GF-D8 (cell line): Measurements from ENCODE around the gene C2orf15.
"Not testable (repeated sequence)": the region's sequence is repeated elsewhere in the genome, so short reads cannot be mapped to it uniquely, and the experiment has no call there.

Source experiments
- DNase-seq: peaks from one replicate; lab custom pipeline; 2025; lab: John Stamatoyannopoulos, UW

Gene C2orf15, protein sequence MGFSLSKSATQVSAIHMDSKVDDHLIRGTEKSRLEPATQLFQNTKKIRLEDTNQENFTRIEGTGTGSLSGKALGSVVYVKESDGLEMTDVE

DNA sequence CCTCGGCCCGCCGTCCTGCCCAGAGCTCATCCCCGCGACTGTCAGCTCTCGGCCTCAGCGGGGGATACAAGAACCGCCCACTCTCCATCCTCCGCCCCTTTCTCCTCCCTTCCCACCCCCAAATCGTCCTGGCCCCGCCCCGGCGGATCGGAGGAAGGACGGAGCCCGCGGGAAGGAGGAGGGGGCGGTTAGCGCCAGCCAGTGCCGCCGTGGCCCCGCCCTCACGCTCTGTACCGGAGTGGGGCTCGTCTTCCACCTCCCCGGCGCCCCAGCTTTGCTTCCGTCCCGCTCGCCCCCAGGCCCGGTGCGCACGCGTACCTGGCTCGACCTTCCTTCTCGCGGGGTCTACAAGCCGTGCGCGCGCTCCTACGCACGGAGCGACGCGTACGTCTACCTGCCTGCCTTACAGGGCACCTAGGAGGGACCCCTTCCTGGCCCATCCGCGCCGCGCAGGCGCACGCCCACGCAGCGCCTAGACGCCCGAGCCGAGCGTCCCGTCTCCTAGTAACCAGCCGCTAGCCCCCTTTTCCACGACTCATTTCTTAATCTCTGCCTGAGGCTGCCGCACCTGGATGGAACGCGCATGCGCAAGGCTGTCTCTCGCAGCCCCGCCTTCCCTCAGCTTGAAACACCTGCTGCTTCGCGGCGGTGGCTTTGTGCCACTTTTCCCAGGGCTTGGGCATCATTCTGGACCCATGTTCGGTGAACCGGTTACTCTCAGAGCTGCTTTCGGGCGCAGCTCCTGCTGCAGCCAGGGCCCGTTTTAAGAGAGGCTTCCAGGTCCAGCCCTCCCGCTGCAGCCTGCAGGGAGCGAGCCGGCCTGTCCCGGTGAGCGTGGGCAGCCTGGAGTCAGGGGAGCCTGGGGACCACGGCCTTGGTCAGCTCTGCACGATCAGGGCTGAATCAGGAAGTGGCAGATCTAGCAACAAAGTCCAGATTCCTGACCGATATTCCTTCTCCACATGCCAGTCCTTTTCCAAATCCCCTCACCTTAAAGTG, at the start of gene C2orf15:
C2orf15 (plus strand) TSS at position 598 of the 999 bp plus-strand sequence. CDS start 8,852 bp downstream, outside the sequence.
- peak; percentile 65 for DNase-seq

DNA sequence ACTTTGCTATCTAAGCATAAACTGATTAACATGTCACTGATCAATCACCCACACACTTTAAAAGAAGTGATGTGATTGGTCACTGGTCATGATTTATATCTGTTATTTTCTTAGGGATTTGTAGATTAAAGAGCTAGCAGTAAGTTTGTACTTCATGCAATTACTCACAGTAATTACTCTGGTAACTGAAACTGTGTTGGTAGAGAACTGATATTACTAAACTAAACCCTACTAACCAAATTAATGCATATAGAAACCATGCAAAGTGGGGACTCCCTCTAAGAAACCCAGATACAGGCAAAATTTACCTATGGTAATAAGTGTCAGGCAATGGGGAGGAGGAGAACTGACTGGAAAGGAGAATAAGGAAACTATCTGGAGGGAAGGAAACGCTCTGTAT, 44.8 kb upstream of the C2orf15 start:
- DNase-seq = no peak

DNA sequence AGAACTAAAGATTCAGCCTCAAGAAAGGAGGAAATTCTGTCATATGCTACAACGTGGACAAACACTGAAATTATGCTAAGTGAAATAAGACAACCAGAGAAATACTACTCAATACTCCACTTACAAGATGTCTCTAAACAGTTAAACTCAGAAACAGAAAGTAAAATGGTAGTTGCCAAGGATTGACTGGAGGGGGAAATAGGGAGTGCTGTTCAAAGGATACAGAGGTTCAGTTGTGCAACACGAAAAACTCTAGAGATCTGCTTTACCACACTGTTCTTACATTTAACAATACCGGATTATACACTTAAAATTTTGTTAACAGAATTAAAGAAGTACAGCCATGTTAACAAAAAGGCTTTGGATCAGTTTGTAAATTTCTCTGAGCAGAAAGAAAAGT, 39.8 kb upstream of the C2orf15 start:
- no peak for DNase-seq

DNA sequence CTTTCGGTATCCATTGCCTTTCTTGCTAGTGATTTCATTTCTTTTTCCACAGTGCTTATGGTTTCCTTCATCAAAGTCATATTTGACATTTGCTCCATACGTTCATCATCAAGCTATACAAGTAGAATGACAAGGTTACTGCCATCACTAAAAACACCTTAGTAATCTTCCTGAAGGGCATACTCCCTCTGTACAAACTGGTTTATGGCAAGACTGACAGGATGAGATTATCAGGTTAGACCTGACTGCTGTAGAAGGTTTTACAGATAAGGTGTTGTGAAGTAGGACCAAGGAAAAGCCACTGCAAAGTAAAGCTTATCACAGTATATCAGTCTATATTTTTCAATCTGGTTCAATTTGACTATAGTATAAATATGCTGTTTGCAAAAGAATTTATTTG, 37.5 kb upstream of the C2orf15 start:
- no peak for DNase-seq

DNA sequence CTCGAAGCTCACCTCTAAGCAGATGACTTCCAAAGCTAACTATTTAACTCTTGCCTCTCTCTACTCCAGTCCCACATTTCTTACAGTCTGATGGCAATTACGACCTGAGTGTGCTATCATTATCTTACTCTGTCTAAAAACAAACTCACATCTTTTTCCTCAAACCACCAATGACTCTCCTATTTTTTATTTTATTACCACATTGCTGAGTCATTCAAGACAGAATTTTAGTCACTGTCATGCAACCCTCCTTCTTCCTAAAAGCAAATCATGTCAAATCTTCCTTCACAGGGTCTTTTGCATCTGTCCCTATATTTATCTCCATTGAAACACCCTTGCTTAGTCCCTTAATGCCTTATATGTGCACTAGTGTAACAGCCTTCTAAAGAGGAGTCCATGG, 34.6 kb upstream of the C2orf15 start:
- DNase-seq = no peak

DNA sequence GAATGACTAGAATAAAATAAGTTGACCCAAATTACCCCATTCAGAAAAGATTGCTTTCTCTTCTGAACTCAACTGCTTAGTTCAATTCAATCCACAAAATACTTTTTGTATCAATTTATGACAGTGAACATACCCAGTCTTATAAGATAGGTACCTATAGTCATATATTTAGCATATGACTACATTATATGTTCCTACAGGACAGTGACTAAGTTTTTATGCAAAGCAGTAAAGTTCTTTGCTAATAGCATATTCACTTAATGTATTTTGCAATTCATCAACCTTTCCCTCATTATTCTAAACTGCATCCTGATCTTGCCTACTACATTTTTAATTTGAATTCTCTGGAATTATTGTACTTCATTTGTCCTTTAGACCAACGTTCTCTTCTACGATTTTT, 30.3 kb upstream of the C2orf15 start:
- DNase-seq = no peak

DNA sequence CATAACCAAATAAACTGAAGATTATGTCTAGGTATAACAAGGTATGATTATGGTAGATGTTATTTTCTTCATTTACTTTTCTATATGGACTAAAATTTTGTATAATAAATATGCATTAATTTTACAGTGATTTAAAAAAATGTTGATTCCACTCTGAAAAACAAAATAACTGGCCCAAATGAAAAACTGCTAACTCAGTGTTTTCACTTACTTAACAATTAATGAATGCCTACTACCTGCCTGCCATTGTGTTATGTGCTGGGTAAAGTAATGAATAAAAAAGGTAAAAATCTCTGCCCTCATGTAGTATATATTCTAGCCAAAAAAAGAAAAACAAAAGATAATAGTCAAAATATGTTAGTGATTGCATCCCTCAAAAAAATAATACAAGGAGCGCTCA, 29.6 kb upstream of the C2orf15 start:
- DNase-seq = no peak

DNA sequence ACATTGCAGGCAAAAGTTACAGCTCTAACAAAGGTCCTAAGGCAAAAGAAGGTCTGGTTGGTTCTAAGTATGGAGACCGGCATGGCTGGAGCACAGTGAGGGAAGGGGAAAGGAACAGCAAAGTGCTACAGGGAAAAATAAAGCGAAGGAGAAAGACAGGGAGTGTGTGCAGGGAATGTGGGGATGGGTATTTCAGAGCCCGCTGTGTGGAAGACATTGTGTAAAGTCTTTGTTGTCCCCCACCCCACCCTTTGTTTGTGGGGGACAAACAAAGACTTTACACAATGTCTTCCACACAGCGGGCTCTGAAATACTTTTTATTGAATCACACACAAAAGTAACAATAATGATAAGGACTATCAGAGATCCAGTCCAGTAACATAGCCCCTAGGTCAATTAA, 28.9 kb upstream of the C2orf15 start:
- DNase-seq = no peak

DNA sequence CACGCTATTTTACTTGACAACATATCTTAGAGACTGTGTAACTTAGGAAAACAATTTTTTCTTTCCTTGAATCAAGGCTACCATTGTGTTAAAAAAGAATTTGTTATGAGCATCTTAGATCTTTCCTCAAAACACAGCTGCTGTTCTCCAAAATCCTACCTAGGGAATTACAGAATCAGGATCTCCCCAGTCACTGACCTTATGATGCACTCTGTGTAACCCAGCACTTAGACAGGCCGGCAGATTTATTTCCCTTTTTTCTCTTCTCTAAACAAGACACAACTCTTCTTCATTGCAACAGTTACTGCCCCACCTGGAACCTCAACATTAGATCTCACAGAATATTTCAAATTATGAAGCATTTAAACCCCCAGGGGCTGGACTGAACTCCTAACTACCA, 13.5 kb upstream of the C2orf15 start:
- no peak for DNase-seq

DNA sequence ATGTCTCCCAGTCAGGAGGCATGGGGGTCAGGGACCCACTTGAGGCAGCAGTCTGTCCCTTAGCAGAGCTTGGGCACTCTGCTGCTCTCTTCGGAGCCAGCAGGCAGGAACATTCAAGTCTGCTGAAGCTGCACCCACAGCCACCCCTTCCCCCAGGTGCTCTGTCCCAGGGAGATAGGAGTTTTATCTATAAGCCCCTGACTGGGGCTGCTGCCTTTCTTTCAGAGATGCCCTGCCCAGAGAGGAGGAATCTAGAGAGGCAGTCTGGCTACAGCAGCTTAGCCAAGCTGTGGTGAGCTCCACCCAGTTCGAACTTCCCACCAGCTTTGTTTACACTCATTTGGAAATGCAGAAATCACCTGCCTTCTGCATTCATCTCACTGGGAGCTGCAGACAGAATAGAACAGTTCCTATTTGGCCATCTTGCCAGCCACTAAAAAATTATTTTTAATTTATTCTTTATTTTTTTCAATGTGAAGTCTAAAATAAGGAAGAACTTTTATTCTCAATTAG, 6.4 kb upstream of the C2orf15 start:
- not testable (repeated sequence) for DNase-seq

DNA sequence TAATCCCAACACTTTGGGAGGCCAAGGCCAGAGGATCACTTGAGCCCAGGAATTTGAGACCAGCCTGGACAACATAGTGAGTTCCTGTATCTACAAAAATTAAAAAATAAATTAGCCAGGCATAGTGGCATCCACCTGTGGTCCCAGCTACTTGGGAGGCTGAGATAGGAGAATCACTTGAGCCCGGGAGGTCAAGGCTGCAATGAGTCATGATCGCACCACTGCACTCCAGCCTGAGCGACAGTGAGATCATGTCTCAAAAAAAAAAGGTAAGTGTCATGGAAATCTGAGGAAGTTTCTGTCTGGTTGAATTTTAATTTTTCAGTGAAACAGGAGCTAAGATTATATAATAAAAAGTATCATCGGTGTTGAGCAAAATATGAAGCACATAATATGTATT, 2.5 kb upstream of the C2orf15 start:
- DNase-seq = no peak

DNA sequence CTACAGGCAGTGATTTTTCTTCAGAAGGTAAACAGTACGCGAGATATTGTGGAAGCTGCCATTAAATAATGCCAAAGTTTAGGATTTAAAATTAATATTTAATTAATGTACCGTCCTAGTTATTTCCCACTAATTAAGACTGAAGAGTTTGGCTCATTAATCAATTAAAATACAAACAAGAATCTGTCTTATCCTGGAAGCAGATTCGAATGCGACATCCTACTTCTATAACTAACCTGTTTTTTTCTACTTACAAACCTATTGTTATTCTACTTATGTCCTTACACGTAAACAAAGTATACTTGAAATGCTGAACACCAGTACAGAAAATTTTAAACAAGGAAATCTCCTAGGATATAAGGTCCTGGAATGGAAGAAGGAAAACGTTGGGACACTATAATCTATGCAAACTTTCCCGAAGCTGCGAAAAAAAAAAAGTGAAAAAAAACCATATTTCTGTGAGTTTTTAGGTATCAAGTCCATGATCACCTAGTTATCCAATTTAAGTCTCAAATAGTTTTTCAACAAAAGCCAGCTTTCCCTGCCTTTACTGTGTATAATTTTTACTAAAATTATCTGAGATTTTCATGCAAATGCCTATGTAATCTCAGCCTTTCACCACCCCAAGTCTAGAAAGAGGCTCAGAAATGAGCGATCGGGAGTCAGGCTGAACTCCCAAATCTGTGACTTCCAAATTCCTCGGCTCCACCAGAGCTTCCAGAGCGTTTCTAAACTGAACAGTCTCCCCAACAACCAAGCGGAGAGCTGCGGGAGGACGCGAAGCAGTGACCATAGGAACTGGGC, 1.2 kb upstream of the C2orf15 start:
- DNase-seq = no peak

DNA sequence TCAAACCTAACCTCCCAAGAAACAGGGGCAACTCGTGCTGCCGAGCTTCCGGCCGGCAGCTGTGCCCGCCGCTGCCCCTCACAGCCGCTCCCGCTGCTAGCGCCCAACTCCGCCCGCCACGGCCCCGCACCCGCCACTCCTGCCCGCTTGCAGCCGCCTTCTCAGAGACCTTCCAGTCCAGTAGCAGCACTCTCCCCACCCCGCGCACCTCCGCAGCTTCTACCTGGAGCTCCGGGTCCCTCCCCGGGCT, 722 bp upstream of the C2orf15 start:
- no peak for DNase-seq

DNA sequence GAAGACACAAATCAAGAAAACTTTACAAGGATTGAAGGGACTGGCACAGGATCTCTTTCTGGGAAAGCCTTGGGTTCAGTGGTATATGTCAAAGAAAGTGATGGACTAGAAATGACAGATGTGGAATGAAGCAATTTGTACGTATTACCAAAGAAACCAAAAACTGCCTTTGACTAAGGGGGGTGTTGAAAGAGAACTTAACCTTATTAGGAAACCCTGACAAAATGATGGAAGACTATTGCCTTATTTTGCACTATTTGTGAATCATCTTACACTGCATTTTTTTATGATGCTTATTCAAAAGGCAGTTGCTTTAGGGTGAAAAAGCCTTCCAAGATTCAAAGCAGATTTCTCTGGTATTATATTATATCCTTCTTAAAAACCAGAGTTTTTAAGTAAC, 9.2 kb downstream of the C2orf15 start:
- peak; percentile 26 for DNase-seq

DNA sequence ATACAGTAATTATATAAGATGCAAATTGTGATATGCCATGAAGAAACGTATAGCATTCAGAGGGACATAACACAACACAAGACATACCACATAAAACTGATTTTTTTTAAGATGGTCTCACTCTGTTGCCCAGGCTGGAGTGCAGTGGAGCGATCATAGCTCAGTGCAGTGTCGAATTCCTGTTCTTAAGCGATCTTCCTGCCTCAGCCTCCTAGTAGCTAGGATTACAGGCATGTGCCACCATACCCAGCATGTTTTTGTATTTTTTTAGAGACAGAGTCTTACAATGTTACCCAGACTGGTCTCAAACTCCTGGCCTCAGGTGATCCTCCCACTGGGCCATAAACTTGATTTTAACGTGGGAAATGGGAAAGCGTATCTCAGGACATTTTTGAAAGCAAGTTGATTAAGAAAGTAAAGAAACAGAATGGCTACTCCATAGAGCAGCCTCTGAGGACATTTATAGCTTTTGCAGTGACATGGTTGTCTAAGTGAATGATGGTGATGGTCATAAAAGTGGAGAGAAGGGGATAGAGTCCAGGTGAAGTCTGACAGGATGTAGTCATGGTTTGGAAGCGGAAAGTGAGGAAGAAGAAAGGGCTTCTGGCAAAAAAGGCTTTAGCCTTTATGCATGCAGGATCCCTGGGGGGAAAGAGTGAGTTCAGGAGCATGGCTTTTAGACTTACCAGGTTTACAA, 10.8 kb downstream of the C2orf15 start:
- no peak for DNase-seq

DNA sequence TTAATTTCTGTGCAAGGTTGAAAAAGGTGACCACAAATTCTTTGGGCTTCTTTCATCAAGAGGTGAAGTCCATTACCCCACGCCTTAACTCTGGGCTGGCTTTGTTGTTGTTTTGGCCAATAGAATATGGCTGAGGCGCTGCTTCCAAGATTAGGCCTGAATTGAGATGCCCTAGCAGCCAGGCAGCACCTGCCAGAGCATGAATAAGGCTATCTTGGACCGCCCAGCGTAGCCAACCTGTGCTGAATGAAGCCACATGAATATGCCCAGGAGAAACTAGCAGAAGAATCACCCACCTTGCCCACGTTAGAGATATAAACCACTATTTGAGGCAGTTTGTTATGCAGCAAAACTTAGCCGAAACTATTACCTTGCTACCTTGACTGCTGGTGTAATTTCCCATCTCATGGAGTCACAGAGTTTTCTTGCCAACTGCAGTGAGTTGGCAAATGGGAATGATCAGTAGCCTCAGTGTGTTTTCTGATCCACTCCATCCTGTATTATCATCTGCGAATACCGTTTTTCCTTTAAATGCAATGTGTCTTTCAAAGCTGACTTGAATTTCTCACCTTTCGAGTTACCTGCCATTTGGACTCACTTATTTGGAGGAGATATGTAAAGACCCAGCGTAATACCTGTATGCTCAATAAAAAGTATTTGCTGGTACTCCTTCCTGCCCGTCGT, 12.6 kb downstream of the C2orf15 start:
- DNase-seq = no peak

DNA sequence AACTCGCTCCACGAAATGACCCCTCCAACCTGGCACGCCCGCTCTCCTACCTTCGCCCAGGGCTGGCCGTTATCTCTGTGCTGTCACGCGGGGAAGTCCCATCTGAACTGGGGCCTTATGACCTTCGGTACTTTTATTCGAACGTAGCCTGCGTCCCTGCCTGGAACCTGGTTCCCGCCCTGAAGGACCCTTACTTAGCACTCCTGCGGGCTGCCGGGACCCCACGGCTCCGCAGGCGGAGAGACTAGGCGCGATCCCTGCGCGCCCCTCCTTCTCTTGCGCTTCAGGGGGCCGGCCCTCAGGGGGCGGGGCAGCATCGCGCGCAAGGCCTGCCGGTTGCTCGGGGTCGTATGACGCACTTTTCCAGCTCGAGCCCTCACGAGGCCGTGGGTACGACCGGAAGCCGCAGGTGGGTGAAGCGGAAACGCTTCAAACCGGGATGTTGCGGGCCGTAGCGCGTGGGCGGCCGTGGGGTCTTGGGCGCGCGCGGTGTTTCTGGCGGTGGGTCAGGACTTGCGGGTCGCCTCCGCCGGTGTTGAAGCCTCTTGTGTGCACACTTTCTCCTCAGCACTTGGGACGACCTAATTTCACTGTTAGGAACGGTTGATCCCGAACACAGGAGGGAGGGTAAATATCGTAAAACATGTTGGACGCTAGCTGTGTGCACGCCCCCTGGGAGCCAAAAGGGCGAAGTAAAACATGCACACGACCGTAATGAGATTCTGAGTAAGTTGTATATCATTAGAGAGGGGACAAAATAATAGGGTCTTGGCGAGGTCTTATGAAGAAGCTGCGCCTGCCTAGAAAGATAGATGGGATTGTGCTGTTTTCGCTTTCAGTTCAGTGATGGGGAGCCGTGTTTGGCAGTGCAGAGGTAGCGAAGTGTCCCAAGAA, 13.4 kb downstream of the C2orf15 start, which contains the start of the genes LIPT1 and TSGA10:
LIPT1 (plus strand) TSS at position 325 of the 894 bp plus-strand sequence. CDS start 6,991 bp downstream, outside the sequence.
TSGA10 (minus strand) TSS at position 300 of the 894 bp plus-strand sequence. CDS start 45,503 bp downstream, outside the sequence.
- peak; percentile 67 for DNase-seq

DNA sequence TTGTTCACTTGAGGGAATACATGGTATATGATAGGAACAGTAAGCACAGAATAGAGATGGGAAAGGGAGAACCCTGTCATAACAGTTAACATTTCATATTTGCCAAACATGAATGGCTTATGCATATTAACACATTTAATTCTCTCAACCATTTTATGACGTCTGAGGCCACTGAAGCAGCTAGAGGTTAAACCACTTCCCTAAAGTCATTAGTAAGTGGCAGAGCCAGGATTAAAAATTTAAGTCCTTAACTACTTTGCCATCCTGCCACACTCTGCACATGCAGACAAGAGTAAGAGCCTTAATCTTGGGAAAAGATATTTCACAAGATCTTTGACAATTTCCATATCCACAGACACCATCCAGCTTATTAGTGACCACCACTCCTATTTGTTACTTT, 15.4 kb downstream of the C2orf15 start:
- no peak for DNase-seq

DNA sequence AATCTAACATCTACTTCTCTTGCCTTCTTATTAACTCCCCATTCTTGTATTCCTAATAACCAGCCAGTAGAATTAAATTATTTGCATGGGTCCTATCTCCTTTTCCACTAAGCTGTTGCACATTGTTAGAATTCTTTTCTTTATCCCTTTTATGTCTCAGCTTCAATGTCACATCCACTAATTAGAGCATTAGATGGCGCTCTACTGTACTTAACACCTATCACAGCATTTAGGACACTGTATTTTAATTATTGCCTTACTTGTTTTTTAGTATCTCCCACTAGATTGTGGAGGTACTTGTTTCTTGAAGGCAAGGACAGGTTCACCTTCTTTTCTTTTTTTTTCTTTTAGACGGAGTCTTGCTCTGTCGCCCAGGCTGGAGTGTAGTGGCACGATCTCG, 17.1 kb downstream of the C2orf15 start:
- DNase-seq = no peak

DNA sequence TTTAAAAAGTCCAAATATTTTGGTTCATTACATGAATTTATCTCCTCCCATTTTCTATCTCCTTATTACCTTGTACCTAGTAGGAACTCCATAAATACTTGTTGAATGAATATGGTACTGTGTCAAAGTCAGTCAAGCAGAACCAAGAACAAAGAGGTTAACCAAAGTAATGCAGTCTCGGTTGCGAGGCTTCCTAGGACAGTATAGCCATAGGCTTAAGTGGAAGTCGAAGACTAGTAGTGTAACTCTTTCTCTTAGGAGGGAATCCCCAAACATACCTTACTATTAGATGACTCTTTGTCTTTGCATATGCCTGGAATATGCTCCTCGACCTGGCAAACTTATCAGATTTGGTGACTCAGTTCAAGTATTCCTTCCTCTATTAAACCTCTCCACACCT, 18.1 kb downstream of the C2orf15 start:
- no peak for DNase-seq
